Caco-2 (cell line): Measurements from ENCODE around the gene EIF4G2. TPM values are rescaled to one million over a fixed set of nuclear protein-coding genes. Genes with fewer than 3 reads are reported as not detected.

Experiments
- BruUV-seq: library from RNA; stranded (reverse); fragments of 400-500 nt; replicated peaks from 2 replicates; lab custom pipeline; 2021; lab: Mats Ljungman, UMichigan
- CTCF ChIA-PET: fragments of 300-600 bp; sonication (Branson Sonifier 250); formaldehyde crosslinking; loops from one replicate; lab custom pipeline; 2022; ENCODE audit warnings: antibody characterized with exemption; lab: Charles Lee
- POLR2A ChIA-PET: fragments of 300-600 bp; sonication (Branson Sonifier 250); formaldehyde crosslinking; loops from one replicate; lab custom pipeline; 2022; ENCODE audit warnings: antibody characterized with exemption; lab: Charles Lee
- DNase-seq, 2 experiments: peaks; one replicate each; pipeline versions ENCODE4 v3.0.0 to v3.0.0-alpha.2; 2020 to 2022
- H3K27me3 ChIP-seq: replicated peaks from 2 replicates; pipeline ENCODE4 v1.6.0; 2011; ENCODE audit warnings: low read length; ENCODE audit not compliant: control insufficient read depth, insufficient read depth
- H3K36me3 ChIP-seq: 2 replicates; pipeline ENCODE4 v1.5.1; 2011; ENCODE audit warnings: low read length; ENCODE audit not compliant: control insufficient read depth, insufficient read depth
- H3K4me1 ChIP-seq: fragments of 250-450 bp; sonication (Bioruptor Pico); 2 replicates; pipeline ENCODE4 v1.5.1; 2020; ENCODE audit warnings: mild to moderate bottlenecking
- H3K4me3 ChIP-seq: 2 replicates; pipeline ENCODE4 v1.5.1; 2011; ENCODE audit warnings: low read depth, mild to moderate bottlenecking, control low read depth, low read length
- H3K9me3 ChIP-seq: fragments of 250-450 bp; sonication (Bioruptor Pico); 2 replicates; pipeline ENCODE4 v1.5.1; 2020; ENCODE audit warnings: mild to moderate bottlenecking, moderate library complexity
- H3K27ac Mint-ChIP-seq: one replicate; pipeline ENCODE4 v1.8.0; 2022; ENCODE audit warnings: mixed read lengths; ENCODE audit not compliant: unreplicated experiment
- H3K27me3 Mint-ChIP-seq: one replicate; pipeline ENCODE4 v1.8.0; 2022; ENCODE audit warnings: mixed read lengths; ENCODE audit not compliant: insufficient read depth, unreplicated experiment
- H3K36me3 Mint-ChIP-seq: one replicate; pipeline ENCODE4 v1.8.0; 2022; ENCODE audit warnings: mild to moderate bottlenecking, mixed read lengths; ENCODE audit not compliant: insufficient read depth, unreplicated experiment
- H3K4me1 Mint-ChIP-seq: one replicate; pipeline ENCODE4 v1.8.0; 2022; ENCODE audit warnings: low read depth, mixed read lengths; ENCODE audit not compliant: unreplicated experiment
- H3K4me3 Mint-ChIP-seq: one replicate; pipeline ENCODE4 v1.8.0; 2022; ENCODE audit warnings: mild to moderate bottlenecking, moderate library complexity, mixed read lengths; ENCODE audit not compliant: unreplicated experiment
- H3K9me3 Mint-ChIP-seq: one replicate; pipeline ENCODE4 v1.8.0; 2022; ENCODE audit warnings: mixed read lengths; ENCODE audit not compliant: unreplicated experiment
- intact Hi-C: fragments of 100-400 bp; cut with micrococcal nuclease; formaldehyde crosslinking; loops from one replicate; pipeline ENCODE4 v1.10.0; 2022; ENCODE audit not compliant: unreplicated experiment
- total RNA-seq: library from RNA; stranded (reverse); gene quantifications from 2 replicates; pipeline ENCODE4 v1.2.3, GENCODE V29; 2022
- TF ChIP-seq, protein P1 (sequence below), 2 experiments: fragments of 200-600 bp in 1 of 2; IDR thresholded peaks; 1 replicate in 1 of 2; 2 replicates in 1 of 2; pipeline versions ENCODE4 v1.5.1 to v1.8.0; 2011 to 2022; ENCODE audit warnings: antibody characterized with exemption in 1 of 2, control low read depth in 1 of 2, inconsistent platforms in 1 of 2, low read depth in 1 of 2, low read length in 1 of 2, mild to moderate bottlenecking in 1 of 2, moderate library complexity in 1 of 2; ENCODE audit not compliant: insufficient read depth in 1 of 2, severe bottlenecking in 1 of 2, unreplicated experiment in 1 of 2

Gene EIF4G2
- total RNA-seq, 1 experiment from 2014 or later: 1,287 TPM

DNA sequence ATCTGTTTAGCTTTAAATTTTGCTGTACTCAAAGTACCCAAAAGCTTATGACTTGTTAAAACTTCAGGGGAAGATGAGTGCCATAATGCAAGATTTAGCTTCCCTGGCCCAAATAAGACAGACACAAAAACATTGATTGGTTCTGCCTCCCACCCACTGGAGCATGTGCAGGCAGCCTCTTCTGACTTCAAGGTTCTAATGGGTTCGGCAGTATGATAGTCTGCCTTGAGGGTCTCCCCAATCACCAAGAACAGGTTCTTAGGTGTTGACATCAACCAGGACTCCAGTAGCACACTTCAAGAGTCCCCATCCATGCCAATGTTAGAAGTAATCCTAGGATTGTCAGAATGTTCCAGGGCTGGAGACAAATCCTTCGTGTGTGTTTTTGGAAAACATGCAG lies 12.5 kb downstream of the EIF4G2 start:
- Mint-ChIP-seq H3K27ac (no peak overlapping the region), H3K36me3 (peaks cover 75% of the 10 kb centered on the region), H3K4me1 (peaks cover 6% of the 10 kb centered on the region), H3K4me3 (no peak overlapping the region), H3K27me3 (no peaks in the 10 kb centered on the region), H3K9me3 (no peaks in the 10 kb centered on the region)
- Histone ChIP-seq H3K36me3 (peaks cover 7% of the 10 kb centered on the region), H3K9me3 (no peaks in the 10 kb centered on the region), H3K4me3 (no peak overlapping the region), H3K27me3 (no peaks in the 10 kb centered on the region), H3K4me1 (no peaks in the 10 kb centered on the region)
- POLR2A ChIA-PET: interaction anchor here (0.5 to 5.6 kb wide), 2 partner anchors 13 to 96 kb away, joined by 3 to 49 read pairs; partner anchors contain the start of gene EIF4G2
- DNase-seq: no peak
- TF ChIP-seq, protein P1, sequence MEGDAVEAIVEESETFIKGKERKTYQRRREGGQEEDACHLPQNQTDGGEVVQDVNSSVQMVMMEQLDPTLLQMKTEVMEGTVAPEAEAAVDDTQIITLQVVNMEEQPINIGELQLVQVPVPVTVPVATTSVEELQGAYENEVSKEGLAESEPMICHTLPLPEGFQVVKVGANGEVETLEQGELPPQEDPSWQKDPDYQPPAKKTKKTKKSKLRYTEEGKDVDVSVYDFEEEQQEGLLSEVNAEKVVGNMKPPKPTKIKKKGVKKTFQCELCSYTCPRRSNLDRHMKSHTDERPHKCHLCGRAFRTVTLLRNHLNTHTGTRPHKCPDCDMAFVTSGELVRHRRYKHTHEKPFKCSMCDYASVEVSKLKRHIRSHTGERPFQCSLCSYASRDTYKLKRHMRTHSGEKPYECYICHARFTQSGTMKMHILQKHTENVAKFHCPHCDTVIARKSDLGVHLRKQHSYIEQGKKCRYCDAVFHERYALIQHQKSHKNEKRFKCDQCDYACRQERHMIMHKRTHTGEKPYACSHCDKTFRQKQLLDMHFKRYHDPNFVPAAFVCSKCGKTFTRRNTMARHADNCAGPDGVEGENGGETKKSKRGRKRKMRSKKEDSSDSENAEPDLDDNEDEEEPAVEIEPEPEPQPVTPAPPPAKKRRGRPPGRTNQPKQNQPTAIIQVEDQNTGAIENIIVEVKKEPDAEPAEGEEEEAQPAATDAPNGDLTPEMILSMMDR (IDR thresholded peaks at IDR 0.05; ENCODE audit: insufficient read depth in 1 of 2, low read depth in 1 of 2, low read length in 1 of 2, severe bottlenecking in 1 of 2, unreplicated experiment in 1 of 2): no peak
- intact Hi-C loops: no loop called here
- CTCF ChIA-PET: no interaction called here
- no TSS peak for BruUV-seq

GRCh38 chr11:10793470-10794255 lies 15.1 kb downstream of the EIF4G2 start:
- H3K9me3 ChIP-seq: no peaks in the 10 kb centered on the region
- H3K27me3 Mint-ChIP-seq: no peaks in the 10 kb centered on the region
- intact Hi-C loops: loop anchor here (2.0 kb wide), 3 partner anchors 113 to 995 kb away; no protein-coding TSS in a partner anchor
- no peak overlapping the region for H3K4me3 ChIP-seq
- no TSS peak for BruUV-seq
- no peaks in the 10 kb centered on the region for H3K9me3 Mint-ChIP-seq
- H3K4me1 ChIP-seq: no peaks in the 10 kb centered on the region
- H3K36me3 Mint-ChIP-seq: peaks cover 50% of the 10 kb centered on the region
- ChIA-PET CTCF (interaction anchor here (0.6 to 3.0 kb wide), 9 partner anchors 16 to 234 kb away, joined by 3 to 35 read pairs (median 9); partner anchors contain the start of genes EIF4G2 and ZBED5), POLR2A (interaction anchor here (0.7 to 3.1 kb wide), 2 partner anchors 15 to 117 kb away, joined by 5 to 24 read pairs; partner anchors contain the start of gene EIF4G2)
- H3K4me1 Mint-ChIP-seq: peaks cover 6% of the 10 kb centered on the region
- TF ChIP-seq, protein P1 (IDR thresholded peaks at IDR 0.05; ENCODE audit: insufficient read depth in 1 of 2, low read depth in 1 of 2, low read length in 1 of 2, severe bottlenecking in 1 of 2, unreplicated experiment in 1 of 2): no peak
- H3K4me3 Mint-ChIP-seq: no peak overlapping the region
- H3K27ac Mint-ChIP-seq: no peak overlapping the region
- DNase-seq: no peak
- peaks cover 1% of the 10 kb centered on the region; the same call in 1 of the 2 replicates for H3K36me3 ChIP-seq
- H3K27me3 ChIP-seq: no peaks in the 10 kb centered on the region

DNA sequence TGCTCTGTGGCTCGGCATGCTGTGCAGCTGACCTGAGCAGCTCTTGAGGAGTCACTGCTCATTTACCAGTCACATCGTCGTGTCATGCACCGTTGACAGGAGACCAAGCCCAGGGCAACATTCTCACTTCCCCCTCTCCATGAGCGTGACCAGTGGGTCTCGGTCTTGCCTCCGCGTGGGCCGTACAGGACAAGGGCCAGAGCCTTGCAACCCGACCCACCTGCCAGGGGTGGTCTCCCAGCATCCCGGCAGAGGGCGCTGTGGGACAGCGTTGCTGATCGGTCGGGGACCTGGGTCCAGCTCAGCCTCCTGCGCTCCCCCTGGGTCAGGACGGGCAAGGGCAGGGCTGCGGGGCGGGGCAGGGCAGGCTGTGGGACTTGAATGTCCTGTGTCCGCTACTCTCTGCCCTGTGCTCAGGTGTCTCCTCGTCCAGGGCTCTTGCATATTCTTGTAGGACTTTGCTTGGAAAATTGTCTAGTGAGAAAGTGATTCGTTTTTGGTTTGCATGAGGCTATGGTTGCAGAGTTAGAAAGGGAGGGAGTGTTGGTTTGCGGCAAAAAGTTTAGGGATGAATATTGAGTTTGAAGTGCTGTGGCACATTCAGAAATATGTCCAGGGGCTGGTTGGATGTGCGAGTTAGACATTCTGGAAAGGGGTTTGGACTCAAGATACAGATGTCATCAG lies 16.2 kb downstream of the EIF4G2 start:
- peak overlapping the region; percentile 10 for H3K4me3 Mint-ChIP-seq
- Histone ChIP-seq H3K9me3 (no peaks in the 10 kb centered on the region), H3K4me1 (no peaks in the 10 kb centered on the region), H3K27me3 (no peaks in the 10 kb centered on the region), H3K4me3 (no peak overlapping the region), H3K36me3 (no peaks in the 10 kb centered on the region)
- ChIA-PET CTCF (interaction anchor here (0.7 to 3.0 kb wide), 20 partner anchors 12 to 365 kb away, joined by 3 to 35 read pairs (median 4); partner anchors contain the start of genes CTR9, EIF4G2 and ZBED5), POLR2A (interaction anchor here (0.6 to 3.1 kb wide), 5 partner anchors 16 to 139 kb away, joined by 3 to 24 read pairs (median 3); partner anchors contain the start of genes CTR9 and EIF4G2)
- no peak overlapping the region for H3K27ac Mint-ChIP-seq
- peak; percentile 93 to 96 for DNase-seq
- TF ChIP-seq, protein P1 (IDR thresholded peaks at IDR 0.05; ENCODE audit: insufficient read depth in 1 of 2, low read depth in 1 of 2, low read length in 1 of 2, severe bottlenecking in 1 of 2, unreplicated experiment in 1 of 2): peak; percentile 94 to 99
- no peaks in the 10 kb centered on the region for H3K27me3 Mint-ChIP-seq
- BruUV-seq: no TSS peak
- intact Hi-C loops: loop anchor here (1.0 to 2.0 kb wide), 5 partner anchors 40 to 996 kb away; no protein-coding TSS in a partner anchor
- H3K9me3 Mint-ChIP-seq: no peaks in the 10 kb centered on the region
- peaks cover 6% of the 10 kb centered on the region for H3K4me1 Mint-ChIP-seq
- H3K36me3 Mint-ChIP-seq: peaks cover 39% of the 10 kb centered on the region
